Stimulated activated CD8-positive, alpha-beta memory T cell treated with anti-CD3 and anti-CD28 coated beads, Interleukin-4, amount 100 ng/mL, for 24 hours (primary cell): ENCODE results near the gene CHP1.
"Not testable (repeated sequence)": the region's sequence is repeated elsewhere in the genome, so short reads cannot be mapped to it uniquely, and the experiment has no call there.

ENCODE experiments used
- DNase-seq: peaks from one replicate; pipeline ENCODE4 v3.0.0-alpha.2; 2020; ENCODE audit warnings: low read depth

The CHP1 gene

DNA sequence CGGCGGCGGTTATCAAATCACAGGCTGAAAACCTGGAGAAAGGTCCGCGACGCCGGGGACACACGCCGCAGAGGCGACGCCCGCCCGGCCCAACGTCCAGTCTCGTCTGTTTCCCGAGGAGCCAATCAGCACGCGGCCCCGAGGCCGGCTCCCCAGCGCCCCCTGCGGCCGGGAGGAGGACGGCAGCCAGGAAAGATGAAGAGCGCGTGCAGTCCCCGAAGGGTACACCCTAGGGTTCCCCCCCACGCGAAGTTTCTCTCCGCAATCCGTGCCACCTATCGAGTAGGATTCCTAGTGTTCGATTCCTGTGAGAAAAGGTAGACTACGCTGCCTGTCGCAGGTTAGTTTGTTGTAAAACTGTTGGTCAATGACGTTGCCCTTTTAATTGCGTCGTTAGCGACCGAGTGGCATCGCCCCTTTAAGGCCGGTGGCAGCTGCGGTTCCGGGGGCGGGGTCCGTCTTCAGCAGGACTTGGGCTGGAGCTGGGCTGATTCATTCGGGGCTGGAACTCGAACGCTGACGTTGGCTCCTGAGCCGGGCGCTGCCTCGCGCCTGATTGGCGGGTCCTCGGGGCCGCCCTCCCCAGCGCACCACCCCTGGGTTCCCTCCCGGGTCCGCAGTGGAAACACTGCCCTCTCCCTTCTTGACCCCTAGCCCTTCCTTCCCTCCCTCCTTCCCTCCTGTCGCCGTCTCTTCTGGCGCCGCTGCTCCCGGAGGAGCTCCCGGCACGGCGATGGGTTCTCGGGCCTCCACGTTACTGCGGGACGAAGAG, at the start of gene CHP1, which contains the start of gene EXD1:
TSS of gene CHP1 (plus strand) at position 619 of the 772 bp plus-strand sequence. CDS start at position 734, 115 bp downstream.
TSS of gene EXD1 (minus strand) at position 108 of the 772 bp plus-strand sequence. CDS start 4,182 bp downstream, outside the sequence.
- DNase-seq = peak; percentile 98

DNA sequence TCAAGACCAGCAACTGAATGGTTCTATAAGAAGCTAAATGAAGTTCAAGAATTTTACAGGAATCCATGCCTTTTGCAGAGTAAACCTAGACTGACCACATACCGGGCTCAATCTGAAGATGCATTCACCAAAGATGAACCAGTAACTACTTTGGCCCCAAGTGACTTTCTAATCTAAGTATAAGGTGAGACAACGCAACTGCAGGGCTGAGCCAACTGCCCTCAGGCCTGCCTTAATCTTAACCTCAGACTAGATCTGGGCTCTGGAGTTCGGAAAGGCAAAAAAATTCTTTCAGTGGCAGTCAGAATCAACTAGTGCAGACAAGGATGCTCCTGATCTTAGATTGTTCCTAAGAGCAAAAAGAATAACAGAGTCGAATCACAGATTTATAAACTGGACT, 48.8 kb upstream of the CHP1 start:
- no peak for DNase-seq

DNA sequence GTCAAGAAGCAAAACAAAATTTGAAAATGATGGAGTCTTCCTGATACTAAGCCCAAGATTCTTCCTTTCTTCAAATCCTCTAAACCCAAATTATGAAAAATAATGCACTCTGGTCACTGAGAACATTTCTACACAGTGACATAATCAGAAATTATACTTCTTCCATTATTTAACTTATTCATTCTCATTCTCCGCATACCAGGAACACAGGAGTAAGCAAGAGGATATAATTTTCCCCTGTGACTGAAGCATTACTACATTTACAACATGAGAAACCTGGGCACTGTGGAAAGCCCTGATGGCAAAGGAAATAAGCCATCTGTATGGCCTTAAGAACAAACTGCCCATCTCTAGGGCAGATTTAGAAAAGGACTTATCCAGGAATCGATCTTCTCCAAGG, 47.5 kb upstream of the CHP1 start:
- no peak for DNase-seq

DNA sequence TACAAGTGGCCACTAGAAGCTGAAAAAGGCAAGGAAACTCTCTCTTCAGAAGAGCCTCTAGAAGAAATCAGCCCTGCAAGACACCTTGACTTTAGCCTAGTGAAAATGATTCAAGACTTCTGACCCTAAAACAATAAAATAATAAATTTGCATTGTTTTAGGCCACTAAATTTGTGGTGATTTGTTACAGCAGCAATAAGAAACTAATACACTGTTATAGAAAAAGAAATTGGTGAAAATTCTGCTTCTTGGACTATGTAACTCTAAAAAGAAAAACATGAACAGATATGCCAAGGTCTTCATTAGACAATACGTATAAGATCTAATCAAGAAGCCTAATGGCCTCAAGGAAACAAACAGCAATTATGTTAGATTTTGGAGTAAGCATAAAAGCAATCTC, 36.6 kb upstream of the CHP1 start:
- DNase-seq = no peak

DNA sequence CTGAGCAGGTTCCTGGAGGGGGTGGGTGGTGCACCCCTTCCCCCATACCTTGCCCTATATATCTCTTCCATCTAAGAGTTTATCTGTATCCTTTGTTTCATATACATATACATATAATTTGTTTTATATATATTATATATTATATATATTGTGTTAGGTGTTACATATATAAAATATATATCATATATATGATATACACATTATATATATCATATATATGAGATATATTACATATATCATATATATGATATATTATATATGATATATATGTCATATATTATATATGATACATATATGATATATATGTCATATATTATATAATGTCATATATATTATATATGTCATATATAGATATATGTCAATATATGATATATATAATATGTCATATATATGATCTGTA, 31.6 kb upstream of the CHP1 start:
- DNase-seq = no peak

DNA sequence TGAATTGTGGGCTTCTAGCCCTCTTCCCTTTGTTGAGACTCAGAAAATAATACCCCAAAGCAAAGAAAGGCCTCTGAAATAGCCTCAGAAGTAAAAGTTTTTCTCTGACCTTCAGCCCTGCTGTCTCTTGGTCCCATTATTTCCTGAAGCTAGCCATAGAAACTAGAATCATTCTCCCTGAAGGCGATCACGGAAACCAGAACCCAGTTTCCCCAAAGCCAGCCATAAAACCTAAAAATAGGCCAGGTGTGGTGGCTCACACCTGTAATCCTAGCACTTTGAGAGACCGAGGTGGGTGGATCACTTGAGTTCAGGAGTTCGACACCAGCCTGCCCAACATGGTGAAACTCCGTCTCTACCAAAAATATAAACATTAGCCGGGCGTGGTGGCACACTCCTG, 27.7 kb upstream of the CHP1 start:
- DNase-seq = no peak

DNA sequence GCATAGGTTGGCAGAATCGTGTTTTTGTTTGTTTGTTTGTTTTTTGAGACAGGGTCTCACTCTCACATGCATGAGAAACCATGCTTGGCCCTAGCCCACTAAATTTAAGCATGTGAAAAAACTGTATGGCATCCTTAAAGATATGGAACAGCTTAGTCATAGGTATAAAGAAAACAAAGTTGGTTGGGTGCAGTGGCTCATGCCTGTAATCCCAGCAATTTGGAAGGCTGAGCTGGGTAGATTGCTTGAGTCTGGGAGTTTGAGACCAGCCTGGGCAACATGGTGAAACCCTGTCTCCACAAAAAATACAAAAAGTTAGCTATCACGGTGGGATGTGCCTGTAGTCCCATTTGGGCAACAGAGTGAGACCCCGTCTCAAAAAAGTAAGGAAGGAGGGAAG, 25.8 kb upstream of the CHP1 start:
- no peak for DNase-seq

DNA sequence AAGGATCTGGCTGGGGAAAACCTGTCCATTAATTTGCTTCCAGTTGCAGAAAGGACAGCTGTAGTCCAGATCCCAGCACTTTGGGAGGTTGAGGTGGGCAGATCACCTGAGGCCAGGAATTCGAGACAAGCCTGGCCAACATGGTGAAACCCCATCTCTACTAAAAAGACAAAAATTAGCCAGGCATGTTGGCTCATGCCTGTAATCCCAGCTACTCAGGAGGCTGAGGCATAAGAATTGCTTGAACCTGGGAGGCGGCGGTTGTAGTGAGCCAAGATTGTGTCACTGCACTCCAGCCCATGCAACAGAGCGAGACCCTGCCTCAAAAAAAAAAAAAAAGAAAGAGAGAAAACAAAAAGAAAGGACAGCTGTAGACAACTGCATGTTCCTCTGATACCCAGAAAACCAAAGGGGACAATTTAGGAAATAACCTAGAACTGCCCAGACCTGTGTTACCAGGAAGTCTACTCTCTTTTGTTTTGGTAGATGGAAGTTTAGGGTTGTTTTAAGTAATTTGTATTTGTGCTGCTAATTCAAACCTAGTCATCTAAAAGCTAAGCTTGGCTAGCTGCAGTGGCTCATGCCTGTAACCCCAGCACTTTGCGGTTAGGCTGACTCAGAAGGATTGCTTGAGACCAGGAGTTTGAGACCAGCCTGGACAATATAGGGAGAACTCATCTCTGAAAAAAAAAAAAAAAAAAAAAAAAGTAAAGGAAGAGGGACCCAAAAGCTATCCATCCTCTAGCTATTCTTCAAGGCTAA, 23.2 kb upstream of the CHP1 start:
- DNase-seq = no peak

DNA sequence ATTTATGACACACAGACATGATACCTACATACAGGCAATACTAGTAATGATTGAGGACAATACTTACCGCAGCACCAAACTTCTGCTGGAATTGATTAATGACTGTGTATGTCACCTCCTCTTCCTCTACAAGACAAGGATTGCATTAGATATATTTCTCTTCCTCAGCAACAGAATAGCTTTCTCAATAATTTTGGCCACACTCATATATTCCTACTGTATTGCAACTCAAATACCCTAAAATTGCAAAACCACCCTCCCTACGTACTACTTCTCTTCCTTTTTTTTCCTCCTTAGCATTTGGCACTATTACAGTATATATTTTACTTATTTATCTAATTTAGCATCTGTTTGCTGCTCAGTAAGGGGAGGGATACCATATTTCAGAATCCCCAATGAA, 15.4 kb upstream of the CHP1 start:
- DNase-seq = no peak

DNA sequence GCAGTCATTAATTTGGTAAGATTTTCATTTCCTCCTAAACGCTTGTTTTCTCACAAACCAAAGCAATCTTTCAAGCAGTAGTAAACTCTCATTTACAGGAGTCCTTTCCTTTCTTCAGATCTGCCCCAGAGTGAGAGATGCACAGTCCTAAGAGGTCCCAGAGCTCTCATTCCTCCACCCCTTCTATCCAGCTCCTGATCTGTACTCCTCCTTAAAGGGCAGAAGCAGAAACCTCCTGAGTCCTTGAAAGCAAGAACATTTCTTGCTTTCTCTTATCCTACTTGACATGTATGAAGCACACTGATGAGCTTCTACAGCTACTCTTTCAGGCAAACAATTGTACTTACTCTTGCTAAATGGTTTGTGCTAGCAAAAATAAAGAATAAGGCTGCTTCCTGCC, 12.2 kb upstream of the CHP1 start:
- no peak for DNase-seq

DNA sequence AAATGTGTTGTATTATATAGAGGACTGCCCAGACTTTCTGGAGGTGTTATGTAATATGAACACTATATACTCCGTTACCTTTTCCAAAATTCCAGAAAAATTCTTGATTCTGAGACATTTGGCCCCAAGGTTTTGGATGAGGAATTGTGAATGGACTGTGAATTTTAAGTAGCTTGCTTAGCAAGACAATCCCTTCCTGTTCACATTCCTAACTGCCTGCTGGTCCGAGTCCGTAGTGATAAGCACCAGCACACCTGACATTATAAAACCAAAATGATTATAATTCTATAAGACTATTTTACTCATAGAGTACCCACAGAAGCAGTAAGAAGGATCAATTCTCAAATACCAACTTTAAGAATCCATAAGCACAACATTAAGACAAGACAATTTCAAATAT, 11.7 kb upstream of the CHP1 start:
- DNase-seq = no peak

DNA sequence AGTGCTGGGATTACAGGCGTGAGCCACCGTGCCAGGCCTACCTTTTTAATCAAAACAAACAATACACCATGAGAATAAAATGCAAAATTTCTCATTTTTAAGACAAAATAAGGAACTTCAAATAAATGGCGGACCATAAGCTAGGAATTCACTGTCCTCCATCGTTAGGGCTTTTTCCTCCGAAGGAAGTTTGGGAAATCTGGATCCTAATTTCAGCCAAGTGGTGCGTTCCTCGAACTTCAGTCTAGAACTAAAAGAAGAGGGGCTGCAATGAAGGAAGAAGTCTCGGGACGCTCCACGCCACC, 771 bp upstream of the CHP1 start:
- no peak for DNase-seq

DNA sequence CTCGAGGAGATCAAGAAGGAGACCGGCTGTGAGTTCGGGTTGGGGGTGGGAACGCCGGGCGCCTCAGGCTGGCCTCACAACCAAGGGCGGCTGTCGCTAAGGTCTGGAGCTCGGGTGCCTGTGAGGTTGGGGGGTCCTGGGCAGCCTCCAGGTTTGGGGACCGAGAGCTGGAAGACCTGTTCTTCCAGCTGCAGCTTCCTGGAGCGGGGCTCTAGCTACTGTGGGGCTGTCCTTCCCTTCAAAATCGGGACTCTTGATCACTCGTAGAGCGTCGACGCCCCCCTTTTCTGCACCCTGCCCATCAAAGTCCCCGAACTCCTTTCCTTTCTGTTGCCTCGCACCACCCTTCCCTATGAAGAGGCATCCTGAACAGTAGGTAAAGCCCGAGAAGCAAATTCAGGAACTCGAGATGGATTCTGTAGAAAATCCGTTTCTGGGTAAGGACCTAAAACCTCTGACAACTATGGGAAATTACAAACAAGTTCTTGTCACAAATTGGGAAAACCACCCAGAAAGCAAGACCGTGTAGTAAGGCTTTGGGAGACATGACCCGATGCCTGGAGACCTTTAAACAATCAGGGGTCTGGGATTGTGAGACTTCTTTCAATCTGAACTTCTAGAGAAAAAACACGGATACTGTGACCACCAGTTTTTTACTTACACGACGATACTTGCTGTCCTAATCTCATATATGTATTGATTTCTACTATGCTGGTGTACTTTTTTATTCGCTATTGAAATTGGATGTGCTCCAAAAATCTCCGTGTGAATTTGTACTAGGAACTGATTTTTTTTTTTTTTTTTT, 556 bp downstream of the CHP1 start:
- DNase-seq = no peak

DNA sequence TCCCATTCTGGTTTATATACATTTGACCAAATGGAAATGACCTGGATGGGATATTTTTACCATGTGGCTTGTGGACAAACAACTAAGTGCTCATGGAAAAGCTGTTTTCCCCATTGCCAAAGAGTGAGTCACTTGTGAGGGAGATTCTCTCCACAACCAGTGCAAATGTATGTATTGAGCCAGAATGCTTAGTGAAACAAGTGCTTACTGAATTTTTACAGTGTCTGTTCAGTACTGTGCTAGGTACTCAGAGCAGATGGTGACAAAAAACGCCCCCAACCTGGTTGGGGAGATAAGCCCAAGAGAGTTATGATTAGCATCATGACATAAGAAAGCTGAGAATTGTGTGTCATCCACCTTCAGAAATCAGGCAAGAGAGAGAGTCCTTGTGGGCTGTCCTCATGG, 2.3 kb downstream of the CHP1 start:
- DNase-seq = no peak

DNA sequence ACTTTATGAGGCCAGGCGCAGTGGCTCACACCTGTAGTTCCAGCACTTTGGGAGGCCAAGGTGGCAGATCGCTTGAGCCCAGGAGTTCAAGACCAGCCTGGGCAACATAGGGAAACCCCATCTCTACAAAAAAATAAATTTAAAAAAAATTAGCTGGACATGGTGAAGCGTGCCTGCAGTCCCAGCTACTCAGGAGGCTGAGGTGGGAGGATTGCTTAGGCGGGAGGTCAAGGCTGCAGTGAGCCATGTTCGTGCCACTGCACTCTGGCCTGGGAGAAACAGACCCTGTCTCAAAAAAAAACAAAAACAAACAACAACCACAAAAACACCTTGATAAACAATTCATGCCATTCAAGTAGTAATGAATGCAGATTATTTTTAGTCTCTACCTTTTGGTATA, 4.2 kb downstream of the CHP1 start:
- DNase-seq = not testable (repeated sequence)

DNA sequence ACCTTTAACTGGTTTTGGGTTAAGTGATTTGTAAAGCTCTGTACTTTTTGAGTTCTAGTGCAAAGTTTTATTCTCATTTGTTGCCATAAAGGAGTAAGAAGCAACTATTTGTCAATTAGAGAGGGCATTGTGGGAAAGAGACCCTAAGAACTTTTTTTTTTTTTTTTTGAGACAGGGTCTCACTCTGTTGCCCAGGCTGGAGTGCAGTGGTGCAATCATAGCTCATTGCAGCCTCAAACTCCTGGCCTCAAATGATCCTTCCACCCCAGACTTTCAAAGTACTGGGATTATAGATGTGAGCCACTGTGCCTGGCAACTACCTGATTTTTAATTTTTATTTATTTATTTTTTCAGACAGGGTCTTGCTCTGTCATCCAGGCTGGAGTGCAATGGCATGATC, 4.9 kb downstream of the CHP1 start:
- DNase-seq = no peak

DNA sequence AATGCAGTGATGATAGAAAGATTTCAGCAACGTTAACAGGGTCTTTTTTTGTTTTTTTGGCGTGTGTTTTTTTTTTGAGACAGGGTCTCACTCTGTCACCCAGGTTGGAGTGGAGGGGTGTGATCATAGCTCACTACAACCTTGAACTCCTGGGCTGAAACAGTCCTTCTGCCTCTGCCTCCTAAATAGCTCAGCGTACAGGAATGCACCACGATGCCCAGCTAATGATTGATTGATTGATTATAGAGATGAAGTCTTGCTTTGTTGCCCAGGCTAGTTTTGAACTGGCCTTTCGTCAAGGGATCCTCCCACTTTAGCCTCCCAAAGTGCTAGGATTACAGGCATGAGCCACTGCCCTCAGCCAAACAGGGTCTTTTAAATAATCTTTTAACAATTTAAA, 7.0 kb downstream of the CHP1 start:
- DNase-seq = no peak

DNA sequence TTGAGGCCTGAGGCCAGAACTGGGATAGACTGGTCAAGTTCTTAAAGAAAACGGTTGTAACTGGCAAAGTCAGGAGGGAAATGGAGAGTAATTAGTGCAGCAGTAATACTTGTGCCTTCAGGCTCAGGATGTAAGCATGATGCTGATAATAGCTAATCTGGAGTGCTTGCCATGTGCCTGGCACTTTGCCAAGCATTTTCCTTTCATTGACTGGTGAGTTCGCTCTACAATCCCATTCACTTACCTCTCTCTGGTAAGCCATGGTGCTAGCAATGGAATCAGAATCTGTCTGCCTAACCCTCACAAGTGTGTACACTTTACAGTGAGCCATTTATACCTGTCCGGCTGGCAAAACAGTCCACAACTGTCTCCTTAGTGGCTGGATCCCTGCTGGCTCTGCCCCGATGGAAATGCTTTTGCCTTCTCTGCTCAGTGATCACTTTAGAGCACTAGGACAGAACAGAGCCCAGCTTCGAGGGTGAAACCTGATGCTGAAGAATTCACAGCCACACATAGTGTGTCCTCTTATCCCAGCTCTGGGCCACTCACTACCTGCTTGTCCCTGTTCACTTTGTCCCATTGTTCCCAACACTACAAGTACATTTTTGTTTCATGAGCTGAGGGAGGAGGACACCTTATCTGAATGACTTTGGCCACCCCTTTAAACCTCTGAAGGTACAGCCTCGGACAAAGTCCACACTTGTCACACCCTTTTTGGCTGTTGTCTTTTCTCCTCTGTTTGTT, 10.3 kb downstream of the CHP1 start:
- no peak for DNase-seq

DNA sequence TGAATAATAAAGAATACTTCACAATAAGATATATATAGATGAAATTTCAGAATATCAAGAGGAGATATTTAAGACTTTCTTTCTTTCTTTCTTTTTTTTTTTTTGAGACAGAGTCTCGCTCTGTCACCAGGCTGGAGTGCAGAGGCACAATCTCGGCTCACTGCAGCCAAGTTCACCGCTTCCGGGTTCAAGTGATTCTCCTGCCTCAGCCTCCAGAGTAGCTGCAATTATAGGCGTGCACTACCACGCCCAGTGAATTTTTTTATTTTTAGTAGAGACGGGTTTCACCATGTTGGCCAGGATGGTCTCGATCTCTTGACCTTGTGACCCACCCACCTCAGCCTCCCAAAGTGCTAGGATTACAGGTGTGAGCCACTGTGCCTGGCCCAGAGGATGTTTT, 19.7 kb downstream of the CHP1 start:
- DNase-seq = not testable (repeated sequence)

DNA sequence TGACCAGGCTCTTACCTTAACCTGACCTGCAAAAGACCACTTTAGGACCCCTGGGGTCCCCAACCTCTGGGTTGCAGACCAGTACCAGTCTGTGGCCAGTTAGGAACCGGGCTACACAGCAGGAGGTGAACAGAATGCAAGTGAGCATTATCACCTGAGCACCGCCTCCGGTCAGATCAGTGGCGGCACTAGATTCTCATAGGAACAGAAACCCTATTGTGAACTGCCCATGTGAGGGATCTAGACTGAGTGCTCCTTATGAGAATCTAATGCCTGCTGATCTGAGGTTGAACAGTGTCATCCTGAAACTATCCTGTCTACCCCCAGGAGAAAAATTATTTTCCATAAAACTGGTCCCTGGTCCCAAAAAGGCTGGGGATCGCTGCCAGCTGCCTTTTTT, 20.3 kb downstream of the CHP1 start:
- DNase-seq = no peak

DNA sequence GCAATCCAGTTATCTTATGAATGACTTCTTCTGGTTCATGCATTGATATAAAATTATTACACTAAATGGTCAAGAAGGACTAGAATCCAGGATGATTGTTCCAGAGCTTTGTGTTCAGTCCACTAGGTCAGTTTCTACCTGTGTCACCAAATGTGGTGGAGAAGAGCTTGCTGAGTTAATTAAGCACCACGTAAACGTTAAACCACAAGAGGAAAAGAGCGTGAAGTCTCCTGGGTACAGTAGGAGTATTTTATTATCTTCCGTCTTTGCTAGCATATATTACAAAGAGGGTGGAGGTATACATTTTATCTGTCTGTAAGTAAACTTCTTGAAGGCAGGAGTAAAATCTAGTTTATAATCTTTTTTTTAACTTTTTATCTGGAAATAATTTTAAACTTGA, 23.5 kb downstream of the CHP1 start:
- DNase-seq = no peak

DNA sequence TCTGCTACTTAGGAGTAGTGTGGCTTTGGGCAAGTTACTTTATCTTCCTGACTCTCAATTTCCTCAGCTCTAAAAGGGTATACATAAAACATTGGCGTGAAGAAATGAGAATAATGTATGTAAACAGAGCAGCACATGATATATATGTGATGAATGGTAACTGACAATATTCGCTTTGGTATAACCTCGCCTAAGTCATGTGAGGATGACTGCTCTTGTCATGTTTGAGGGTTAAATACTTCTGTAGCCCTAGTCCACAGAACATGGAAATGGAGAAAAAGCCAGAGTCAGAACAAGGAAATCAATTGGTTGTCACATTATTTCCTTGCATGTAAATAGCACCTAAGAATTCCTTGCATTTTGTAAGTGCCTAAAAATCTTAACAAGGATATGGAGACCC, 25.0 kb downstream of the CHP1 start:
- DNase-seq = no peak
